Measurements from ENCODE around the gene FCN3.

DNA sequence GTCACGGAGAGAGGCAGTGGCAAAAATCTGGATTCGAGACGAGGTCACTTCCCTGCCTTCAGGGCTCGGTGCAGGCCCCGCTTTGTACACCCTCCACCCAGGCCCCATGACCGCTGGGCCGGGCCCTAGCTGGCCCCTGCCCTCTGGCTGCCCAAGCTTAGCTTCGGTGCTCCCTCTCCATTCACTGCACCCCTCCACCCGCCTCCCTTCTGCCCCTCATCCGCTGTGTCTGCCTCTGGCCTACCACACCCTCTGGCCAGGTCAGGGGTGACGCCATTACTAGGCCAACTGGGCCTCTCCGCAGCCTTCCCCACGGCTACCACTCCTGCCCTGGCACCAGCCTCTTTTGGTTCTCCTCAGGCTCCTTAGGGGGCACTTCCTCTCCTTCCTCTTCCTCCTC, 9.0 kb upstream of the FCN3 start:
- TF ChIP-seq EZH2 (IDR thresholded peaks at IDR 0.05) = no peak
- TF ChIP-seq POLR2AphosphoS5 (IDR thresholded peaks at IDR 0.05; ENCODE audit: borderline replicate concordance, low read depth, low read length) = no peak

Measured in SK-N-MC (cell line).